PC-9 (cell line): Measurements from ENCODE around the gene SHKBP1. TPM values are rescaled to one million over a fixed set of nuclear protein-coding genes. Genes with fewer than 3 reads are reported as not detected.
"Not testable (repeated sequence)": the region's sequence is repeated elsewhere in the genome, so short reads cannot be mapped to it uniquely, and the experiment has no call there.

ENCODE experiments used
- BruUV-seq: library from RNA; stranded (reverse); fragments of 400-500 nt; replicated peaks from 2 replicates; lab custom pipeline; 2021; lab: Mats Ljungman, UMichigan
- CTCF ChIA-PET: fragments of 300-600 bp; sonication (Branson Sonifier 250); formaldehyde crosslinking; loops from one replicate; lab custom pipeline; 2022; ENCODE audit warnings: antibody characterized with exemption; lab: Charles Lee
- POLR2A ChIA-PET: fragments of 300-600 bp; sonication (Branson Sonifier 250); formaldehyde crosslinking; loops from one replicate; lab custom pipeline; 2022; ENCODE audit warnings: antibody characterized with exemption; ENCODE audit not compliant: unreplicated experiment; lab: Charles Lee
- DNase-seq, 2 experiments: peaks; one replicate each; pipeline versions ENCODE4 v3.0.0 to v3.0.0-alpha.2; 2015 to 2022; ENCODE audit warnings: mixed read lengths in 1 of 2
- H2AFZ ChIP-seq: fragments of 200-600 bp; sonication (generic); 2 replicates; pipeline ENCODE4 v1.8.1; 2017; ENCODE audit warnings: antibody characterized with exemption
- H3F3A ChIP-seq: fragments of 200-600 bp; sonication (generic); 2 replicates; pipeline ENCODE4 v1.8.1; 2017; ENCODE audit warnings: antibody characterized with exemption, mild to moderate bottlenecking, low read depth; ENCODE audit not compliant: insufficient read depth
- H3K27ac ChIP-seq: fragments of 200-600 bp; sonication (generic); 2 replicates; pipeline ENCODE4 v1.6.1; 2016; ENCODE audit warnings: mixed run types
- H3K27me3 ChIP-seq: fragments of 200-600 bp; sonication (generic); 2 replicates; pipeline ENCODE4 v1.6.1; 2016; ENCODE audit warnings: low read depth, mixed run types; ENCODE audit not compliant: insufficient read depth
- H3K36me3 ChIP-seq: fragments of 200-600 bp; sonication (generic); 2 replicates; pipeline ENCODE4 v1.6.1; 2016; ENCODE audit warnings: low read depth, mixed run types
- H3K4me1 ChIP-seq: fragments of 200-600 bp; sonication (generic); replicated peaks from 2 replicates; pipeline ENCODE4 v1.6.1; 2016; ENCODE audit warnings: mixed run types; ENCODE audit not compliant: insufficient read depth
- H3K4me2 ChIP-seq: fragments of 200-600 bp; sonication (generic); 2 replicates; pipeline ENCODE4 v1.6.1; 2017; ENCODE audit warnings: mixed run types
- H3K4me3 ChIP-seq: fragments of 200-600 bp; sonication (generic); 2 replicates; pipeline ENCODE4 v1.6.1; 2016; ENCODE audit warnings: mixed run types
- H3K79me2 ChIP-seq: fragments of 200-600 bp; sonication (generic); 2 replicates; pipeline ENCODE4 v1.6.1; 2017; ENCODE audit warnings: low read depth, mixed run types
- H3K9me2 ChIP-seq: fragments of 200-600 bp; sonication (generic); 2 replicates; pipeline ENCODE4 v1.8.1; 2017; ENCODE audit warnings: mild to moderate bottlenecking; ENCODE audit not compliant: insufficient read depth
- H3K9me3 ChIP-seq: fragments of 200-600 bp; sonication (generic); 2 replicates; pipeline ENCODE4 v1.8.1; 2016; ENCODE audit warnings: low read depth; ENCODE audit not compliant: insufficient read depth
- H4K20me1 ChIP-seq: fragments of 200-600 bp; sonication (generic); 2 replicates; pipeline ENCODE4 v1.8.1; 2017; ENCODE audit not compliant: insufficient read depth
- EZH2 ChIP-seq: fragments of 200-600 bp; sonication (generic); IDR thresholded peaks from 2 replicates; pipeline ENCODE4 v1.8.0; 2017; ENCODE audit warnings: antibody characterized with exemption, low read depth
- intact Hi-C: fragments of 100-400 bp; cut with micrococcal nuclease; formaldehyde crosslinking; loops from one replicate; pipeline ENCODE4 v1.10.0; 2022; ENCODE audit not compliant: unreplicated experiment
- total RNA-seq: library from RNA; stranded (reverse); gene quantifications from 2 replicates; pipeline ENCODE4 v1.2.3, GENCODE V29; 2021
- TF ChIP-seq, protein P1 (sequence below): fragments of 200-600 bp; sonication (generic); conservative IDR thresholded peaks from 2 replicates; pipeline ENCODE4 v1.6.1; 2017; ENCODE audit warnings: mixed run types, antibody characterized with exemption, mild to moderate bottlenecking, moderate library complexity

The SHKBP1 gene
- total RNA-seq, 1 experiment from 2014 or later, result 90.1 TPM

DNA sequence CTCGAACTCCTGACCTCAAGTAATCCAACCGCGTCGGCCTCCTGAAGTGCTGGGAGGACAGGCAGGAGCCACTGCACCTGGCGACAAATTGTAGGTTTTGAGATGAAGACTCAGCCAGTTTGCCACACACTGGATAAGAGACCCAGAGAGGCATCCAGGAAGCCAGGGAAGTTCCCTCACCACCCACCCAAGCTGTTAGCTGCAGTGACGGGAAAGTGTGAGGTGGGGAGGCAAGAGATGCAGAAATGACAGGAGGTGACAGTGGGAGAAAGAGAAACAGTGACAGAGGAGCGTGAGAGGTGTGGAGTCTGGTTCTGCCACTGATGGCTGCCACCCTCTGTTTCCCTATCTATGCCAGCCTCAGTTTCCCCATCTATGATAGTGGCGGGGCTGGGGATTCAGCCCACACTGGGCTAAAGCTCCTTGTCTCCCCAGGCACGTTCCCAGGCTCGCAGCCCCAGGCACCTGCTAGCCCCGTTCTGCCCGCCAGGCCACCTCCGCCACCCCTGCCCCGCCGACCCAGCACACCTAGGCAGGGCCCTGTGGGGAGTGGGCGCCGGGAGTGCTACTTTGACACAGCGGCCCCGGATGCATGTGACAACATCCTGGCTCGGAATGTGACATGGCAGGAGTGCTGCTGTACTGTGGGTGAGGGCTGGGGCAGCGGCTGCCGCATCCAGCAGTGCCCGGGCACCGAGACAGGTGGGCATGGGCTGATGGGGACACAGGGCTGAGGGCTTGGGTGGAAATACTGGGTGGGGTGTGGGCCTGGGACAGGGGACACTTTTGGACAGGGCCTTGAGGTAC lies 45.5 kb downstream of the SHKBP1 start:
- H3K4me2 ChIP-seq, result no peak overlapping the region
- no peak for TF ChIP-seq EZH2
- TF ChIP-seq, protein P1, sequence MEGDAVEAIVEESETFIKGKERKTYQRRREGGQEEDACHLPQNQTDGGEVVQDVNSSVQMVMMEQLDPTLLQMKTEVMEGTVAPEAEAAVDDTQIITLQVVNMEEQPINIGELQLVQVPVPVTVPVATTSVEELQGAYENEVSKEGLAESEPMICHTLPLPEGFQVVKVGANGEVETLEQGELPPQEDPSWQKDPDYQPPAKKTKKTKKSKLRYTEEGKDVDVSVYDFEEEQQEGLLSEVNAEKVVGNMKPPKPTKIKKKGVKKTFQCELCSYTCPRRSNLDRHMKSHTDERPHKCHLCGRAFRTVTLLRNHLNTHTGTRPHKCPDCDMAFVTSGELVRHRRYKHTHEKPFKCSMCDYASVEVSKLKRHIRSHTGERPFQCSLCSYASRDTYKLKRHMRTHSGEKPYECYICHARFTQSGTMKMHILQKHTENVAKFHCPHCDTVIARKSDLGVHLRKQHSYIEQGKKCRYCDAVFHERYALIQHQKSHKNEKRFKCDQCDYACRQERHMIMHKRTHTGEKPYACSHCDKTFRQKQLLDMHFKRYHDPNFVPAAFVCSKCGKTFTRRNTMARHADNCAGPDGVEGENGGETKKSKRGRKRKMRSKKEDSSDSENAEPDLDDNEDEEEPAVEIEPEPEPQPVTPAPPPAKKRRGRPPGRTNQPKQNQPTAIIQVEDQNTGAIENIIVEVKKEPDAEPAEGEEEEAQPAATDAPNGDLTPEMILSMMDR, result no peak
- no peaks in the 10 kb centered on the region for H3K27me3 ChIP-seq
- no peaks in the 10 kb centered on the region; the same call in 1 of the 2 replicates for H4K20me1 ChIP-seq
- CTCF ChIA-PET, result no interaction called here
- intact Hi-C loops, result no loop called here
- H3K27ac ChIP-seq, result no peak overlapping the region
- no peaks in the 10 kb centered on the region for H3K79me2 ChIP-seq
- H3K9me3 ChIP-seq, result no peaks in the 10 kb centered on the region
- H3K4me3 ChIP-seq, result no peak overlapping the region
- H3K9me2 ChIP-seq, result no peaks in the 10 kb centered on the region
- no peak for DNase-seq
- H3K4me1 ChIP-seq, result no peaks in the 10 kb centered on the region
- H2AFZ ChIP-seq, result no peak overlapping the region
- POLR2A ChIA-PET, result no interaction called here
- no TSS peak for BruUV-seq
- H3F3A ChIP-seq, result peaks cover 21% of the 10 kb centered on the region; the same call in 1 of the 2 replicates
- peaks cover 6% of the 10 kb centered on the region; the same call in 1 of the 2 replicates for H3K36me3 ChIP-seq

GRCh38 chr19:40622773-40623075 lies 46.1 kb downstream of the SHKBP1 start:
- no TSS peak for BruUV-seq
- intact Hi-C loops, result no loop called here
- TF ChIP-seq, protein P1, result no peak
- no peak for TF ChIP-seq EZH2
- Histone ChIP-seq H3K27me3 (no peaks in the 10 kb centered on the region), H3K4me3 (no peak overlapping the region), H3K36me3 (peaks cover 6% of the 10 kb centered on the region; the same call in 1 of the 2 replicates), H3K9me3 (no peaks in the 10 kb centered on the region), H3K9me2 (no peaks in the 10 kb centered on the region), H3K4me2 (no peak overlapping the region), H4K20me1 (no peaks in the 10 kb centered on the region; the same call in 1 of the 2 replicates), H3K79me2 (no peaks in the 10 kb centered on the region), H3K4me1 (no peaks in the 10 kb centered on the region), H2AFZ (no peak overlapping the region), H3F3A (peaks cover 20% of the 10 kb centered on the region; the same call in 1 of the 2 replicates), H3K27ac (no peak overlapping the region)
- CTCF ChIA-PET, result no interaction called here
- DNase-seq, result no peak
- POLR2A ChIA-PET, result no interaction called here

GRCh38 chr19:40623403-40624251 lies 47.0 kb downstream of the SHKBP1 start:
- DNase-seq, result no peak
- Histone ChIP-seq H3K4me3 (no peak overlapping the region), H3K9me3 (no peaks in the 10 kb centered on the region), H3K36me3 (peaks cover 6% of the 10 kb centered on the region; the same call in 1 of the 2 replicates), H3F3A (peaks cover 17% of the 10 kb centered on the region; the same call in 1 of the 2 replicates), H3K4me1 (no peaks in the 10 kb centered on the region), H3K9me2 (no peaks in the 10 kb centered on the region), H2AFZ (no peak overlapping the region), H3K4me2 (no peak overlapping the region), H3K27ac (no peak overlapping the region), H4K20me1 (no peaks in the 10 kb centered on the region; the same call in 1 of the 2 replicates), H3K27me3 (no peaks in the 10 kb centered on the region), H3K79me2 (no peaks in the 10 kb centered on the region)
- BruUV-seq, result no TSS peak
- intact Hi-C loops, result no loop called here
- CTCF ChIA-PET, result no interaction called here
- POLR2A ChIA-PET, result no interaction called here
- TF ChIP-seq EZH2, result no peak
- TF ChIP-seq, protein P1, result no peak

DNA sequence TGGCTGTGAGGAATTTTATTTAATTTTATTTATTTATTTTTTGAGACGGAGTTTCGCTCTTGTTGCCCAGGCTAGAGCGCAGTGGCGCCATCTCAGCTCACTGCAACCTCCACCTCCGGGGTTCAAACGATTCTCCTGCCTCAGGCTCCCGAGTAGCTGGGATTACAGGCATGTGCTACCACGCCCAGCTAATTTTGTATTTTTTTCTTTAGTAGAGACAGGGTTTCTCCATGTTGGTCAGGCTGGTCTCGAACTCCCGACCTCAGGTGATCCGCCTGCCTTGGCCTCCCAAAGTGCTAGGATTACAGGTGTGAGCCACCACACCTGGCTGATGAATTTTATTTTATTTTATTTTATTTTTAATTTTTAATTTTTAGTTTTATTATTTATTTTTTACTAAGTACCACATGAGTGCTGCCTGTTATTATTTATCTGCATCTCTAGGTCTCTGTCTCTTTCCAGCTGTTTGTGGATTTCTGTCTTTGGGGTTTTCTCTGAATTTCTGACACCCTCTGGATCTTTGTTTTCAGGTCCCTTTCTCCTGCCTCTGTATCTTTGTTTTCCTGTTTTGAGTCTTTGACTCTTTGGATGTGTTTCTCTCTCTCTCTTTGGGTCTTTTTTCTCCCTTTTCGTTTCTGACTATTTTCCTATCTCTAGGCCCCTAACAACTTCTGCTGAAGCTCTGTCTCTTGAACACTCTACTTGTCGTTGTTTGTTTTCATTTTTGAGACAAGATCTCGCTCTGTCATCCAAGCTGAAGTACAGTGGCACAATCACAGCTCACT lies 47.9 kb downstream of the SHKBP1 start:
- H3K4me2 ChIP-seq, H3K9me3 ChIP-seq, H3K27ac ChIP-seq, BruUV-seq, H3K36me3 ChIP-seq, DNase-seq, H2AFZ ChIP-seq, intact Hi-C loops, H3K4me3 ChIP-seq, H4K20me1 ChIP-seq, CTCF ChIA-PET, H3K9me2 ChIP-seq, H3K79me2 ChIP-seq, H3K4me1 ChIP-seq, H3K27me3 ChIP-seq: not testable (repeated sequence)
- POLR2A ChIA-PET, result interaction anchor here (0.7 kb wide), 1 partner anchor 10 kb away, joined by 4 read pairs; no protein-coding TSS in a partner anchor
- peaks cover 16% of the 10 kb centered on the region; the same call in 1 of the 2 replicates for H3F3A ChIP-seq
